Mesendoderm (in vitro differentiated cells): ENCODE measurements around the gene ZNF3.
A peak's percentile ranks its signal among the peaks of the same experiment; 100 is the strongest.

Source experiments
- DNase-seq: peaks from one replicate; pipeline ENCODE4 v3.0.0; 2013
- H2AK5ac ChIP-seq: 2 replicates; pipeline ENCODE4 v1.6.1; 2013; ENCODE audit warnings: low read length, inconsistent platforms
- H2BK120ac ChIP-seq: 2 replicates; pipeline ENCODE4 v1.6.1; 2013; ENCODE audit warnings: low read depth, mild to moderate bottlenecking, low read length, moderate library complexity, mixed read lengths
- H2BK15ac ChIP-seq: replicated peaks from 2 replicates; pipeline ENCODE4 v1.6.1; 2013; ENCODE audit warnings: low read depth, mild to moderate bottlenecking, moderate library complexity
- H2BK5ac ChIP-seq: 2 replicates; pipeline ENCODE4 v1.6.1; 2013; ENCODE audit warnings: low read length, inconsistent platforms
- H3K18ac ChIP-seq: 2 replicates; pipeline ENCODE4 v1.6.1; 2013; ENCODE audit warnings: mild to moderate bottlenecking, low read length, mixed read lengths
- H3K23ac ChIP-seq: one replicate; pipeline ENCODE4 v1.6.1; 2013; ENCODE audit warnings: low read length
- H3K27ac ChIP-seq: 2 replicates; pipeline ENCODE4 v1.5.1; 2013; ENCODE audit warnings: low read depth, mild to moderate bottlenecking, inconsistent platforms, low read length, moderate library complexity
- H3K27me3 ChIP-seq: 2 replicates; pipeline ENCODE4 v1.6.1; 2013; ENCODE audit warnings: low read length, control low read depth, mild to moderate bottlenecking, inconsistent platforms; ENCODE audit not compliant: insufficient read depth, poor library complexity
- H3K36me3 ChIP-seq: 2 replicates; pipeline ENCODE4 v1.6.1; 2013; ENCODE audit warnings: low read length, inconsistent platforms; ENCODE audit not compliant: control insufficient read depth, insufficient read depth
- H3K4ac ChIP-seq: one replicate; pipeline ENCODE4 v1.6.1; 2013; ENCODE audit warnings: low read depth, mild to moderate bottlenecking, low read length, moderate library complexity
- H3K4me1 ChIP-seq: 2 replicates; pipeline ENCODE4 v1.6.1; 2013; ENCODE audit warnings: low read depth, low read length, inconsistent platforms; ENCODE audit not compliant: control insufficient read depth
- H3K4me2 ChIP-seq: 2 replicates; pipeline ENCODE4 v1.6.1; 2013; ENCODE audit warnings: low read length
- H3K4me3 ChIP-seq: 2 replicates; pipeline ENCODE4 v1.5.1; 2013; ENCODE audit warnings: mild to moderate bottlenecking, low read length
- H3K56ac ChIP-seq: one replicate; pipeline ENCODE4 v1.6.1; 2013; ENCODE audit warnings: low read length
- H3K79me1 ChIP-seq: 2 replicates; pipeline ENCODE4 v1.6.1; 2013; ENCODE audit warnings: low read length, inconsistent platforms
- H3K79me2 ChIP-seq: 2 replicates; pipeline ENCODE4 v1.6.1; 2013; ENCODE audit warnings: mild to moderate bottlenecking, low read length; ENCODE audit not compliant: control insufficient read depth, insufficient read depth
- H3K9ac ChIP-seq: 2 replicates; pipeline ENCODE4 v1.6.1; 2013; ENCODE audit warnings: low read length, inconsistent platforms
- H4K5ac ChIP-seq: one replicate; pipeline ENCODE4 v1.6.1; 2013; ENCODE audit warnings: low read length
- H4K8ac ChIP-seq: one replicate; pipeline ENCODE4 v1.6.1; 2013; ENCODE audit warnings: low read depth, mild to moderate bottlenecking, control low read depth, low read length, moderate library complexity
- WGBS: extraction: QIAGEN DNeasy Blood & Tissue Kit; methylation state at CpG from one replicate; pipeline ENCODE4 v1.1.7; 2013; ENCODE audit warnings: low lambda C conversion rate, missing lambda C conversion rate; ENCODE audit not compliant: insufficient coverage; ENCODE audit errors: extremely low coverage; 5-methylcytosine and 5-hydroxymethylcytosine counted together

Gene ZNF3

GRCh38 chr7:100120733-100121036 is 39.2 kb upstream of the ZNF3 start:
- H3K27ac ChIP-seq, result no peak overlapping the region
- WGBS, result no CpG with 5 or more reads among the region's 1 CpG

GRCh38 chr7:100119970-100120732 is 38.6 kb upstream of the ZNF3 start:
- Histone ChIP-seq H3K4me3 (peak overlapping the region; percentile 90), H3K79me2 (peaks cover 3% of the 10 kb centered on the region), H3K9ac (peak overlapping the region; percentile 85), H3K4me1 (peaks cover 4% of the 10 kb centered on the region), H3K79me1 (peaks cover 3% of the 10 kb centered on the region), H3K18ac (no peak overlapping the region), H3K4ac (no peak overlapping the region), H3K56ac (peak overlapping the region; percentile 74), H4K8ac (no peak overlapping the region), H3K36me3 (no peaks in the 10 kb centered on the region), H2BK120ac (no peak overlapping the region), H3K23ac (no peak overlapping the region), H4K5ac (no peak overlapping the region), H2BK15ac (no peak overlapping the region), H3K4me2 (peak overlapping the region; percentile 77), H3K27ac (no peak overlapping the region), H3K27me3 (no peaks in the 10 kb centered on the region), H2BK5ac (no peak overlapping the region), H2AK5ac (no peak overlapping the region)
- no CpG with 5 or more reads among the region's 19 CpGs for WGBS
- peak; percentile 91 for DNase-seq

More at GRCh38 chr7:100120733-100121036, 39.2 kb upstream of the ZNF3 start:
- Histone ChIP-seq H3K23ac (no peak overlapping the region), H3K4me2 (peak overlapping the region; percentile 77), H3K27me3 (no peaks in the 10 kb centered on the region), H3K79me1 (peaks cover 3% of the 10 kb centered on the region), H3K9ac (peak overlapping the region; percentile 35), H3K4me1 (peaks cover 4% of the 10 kb centered on the region), H3K36me3 (no peaks in the 10 kb centered on the region), H2BK120ac (no peak overlapping the region), H2AK5ac (no peak overlapping the region), H4K8ac (no peak overlapping the region), H4K5ac (no peak overlapping the region), H3K4ac (no peak overlapping the region), H3K79me2 (peaks cover 3% of the 10 kb centered on the region), H3K18ac (no peak overlapping the region), H2BK5ac (no peak overlapping the region), H2BK15ac (no peak overlapping the region), H3K56ac (peak overlapping the region; percentile 74), H3K4me3 (no peak overlapping the region)
- no peak for DNase-seq

GRCh38 chr7:100119072-100119969 is 37.8 kb upstream of the ZNF3 start, which contains the start of the genes CNPY4 and TAF6:
Gene CNPY4, plus strand, starts transcription at chr7:100119634. Its CDS starts 111 bp downstream, at chr7:100119745.
Gene TAF6, minus strand, starts transcription at chr7:100119358. Its CDS starts 5,149 bp downstream, at chr7:100114209.
- no peak within 1 kb of the TSS for H2AK5ac ChIP-seq
- H3K18ac ChIP-seq, result no peak within 1 kb of the TSS
- peak within 1 kb of the TSS; percentile 89 for H3K4me2 ChIP-seq
- peaks cover 4% of the 10 kb centered on the region for H3K4me1 ChIP-seq
- H3K4ac ChIP-seq, result peak within 1 kb of the TSS; percentile 56
- H3K9ac ChIP-seq, result peak within 1 kb of the TSS; percentile 99
- H4K5ac ChIP-seq, result no peak within 1 kb of the TSS
- no peak within 1 kb of the TSS for H2BK15ac ChIP-seq
- H3K27me3 ChIP-seq, result no peaks in the 10 kb centered on the region
- H3K79me1 ChIP-seq, result peaks cover 3% of the 10 kb centered on the region
- H3K27ac ChIP-seq, result no peak within 1 kb of the TSS
- H2BK120ac ChIP-seq, result no peak within 1 kb of the TSS
- H4K8ac ChIP-seq, result no peak within 1 kb of the TSS
- peak; percentile 97 for DNase-seq
- peaks cover 3% of the 10 kb centered on the region for H3K79me2 ChIP-seq
- H3K36me3 ChIP-seq, result no peaks in the 10 kb centered on the region
- no peak within 1 kb of the TSS for H2BK5ac ChIP-seq
- WGBS, result no CpG with 5 or more reads among the region's 49 CpGs
- peak within 1 kb of the TSS; percentile 100 for H3K56ac ChIP-seq
- peak within 1 kb of the TSS; percentile 99 for H3K4me3 ChIP-seq
- H3K23ac ChIP-seq, result no peak within 1 kb of the TSS

- Histone ChIP-seq H3K18ac (no peak overlapping the region), H3K4me3 (peak overlapping the region; percentile 99), H2BK5ac (no peak overlapping the region), H4K8ac (no peak overlapping the region), H3K36me3 (no peaks in the 10 kb centered on the region), H3K56ac (peak overlapping the region; percentile 100), H3K79me2 (peaks cover 3% of the 10 kb centered on the region), H3K27me3 (no peaks in the 10 kb centered on the region), H3K79me1 (peaks cover 3% of the 10 kb centered on the region), H2AK5ac (no peak overlapping the region), H3K4ac (peak overlapping the region; percentile 56), H3K4me2 (peak overlapping the region; percentile 89), H3K9ac (peak overlapping the region; percentile 99), H3K27ac (no peak overlapping the region), H2BK120ac (no peak overlapping the region), H2BK15ac (no peak overlapping the region), H4K5ac (no peak overlapping the region), H3K4me1 (peaks cover 4% of the 10 kb centered on the region), H3K23ac (no peak overlapping the region)
- no CpG with 5 or more reads among the region's 18 CpGs for WGBS
- no peak for DNase-seq
Measured at GRCh38 chr7:100118388-100119071, 37.0 kb upstream of the ZNF3 start.

- H2BK15ac ChIP-seq, result no peak overlapping the region
- no peak overlapping the region for H3K18ac ChIP-seq
- no peak overlapping the region for H3K4ac ChIP-seq
- H2BK120ac ChIP-seq, result no peak overlapping the region
- H3K56ac ChIP-seq, result no peak overlapping the region
- H4K5ac ChIP-seq, result no peak overlapping the region
- H2AK5ac ChIP-seq, result no peak overlapping the region
- H2BK5ac ChIP-seq, result no peak overlapping the region
- H4K8ac ChIP-seq, result no peak overlapping the region
- H3K36me3 ChIP-seq, result no peaks in the 10 kb centered on the region
- no peak overlapping the region for H3K23ac ChIP-seq
- no peak overlapping the region for H3K9ac ChIP-seq
- no peaks in the 10 kb centered on the region for H3K27me3 ChIP-seq
- H3K79me2 ChIP-seq, result peaks cover 3% of the 10 kb centered on the region
- H3K79me1 ChIP-seq, result peaks cover 3% of the 10 kb centered on the region
- no peak overlapping the region for H3K27ac ChIP-seq
- no peaks in the 10 kb centered on the region for H3K4me1 ChIP-seq
- no peak overlapping the region for H3K4me2 ChIP-seq
- no CpG with 5 or more reads among the region's 7 CpGs for WGBS
- H3K4me3 ChIP-seq, result no peak overlapping the region
- DNase-seq, result no peak
Measured at GRCh38 chr7:100115026-100115425, 33.5 kb upstream of the ZNF3 start.
